HG03342 (cell line): ENCODE data around the gene STYXL1.
"Not testable (repeated sequence)": the region's sequence is repeated elsewhere in the genome, so short reads cannot be mapped to it uniquely, and the experiment has no call there.

Experiments used
- ATAC-seq: cut with Tn5 transposase; IDR thresholded peaks from one replicate; pipeline ENCODE4 v1.9.1; 2021; ENCODE audit warnings: mild to moderate bottlenecking, moderate library complexity; ENCODE audit not compliant: unreplicated experiment

The STYXL1 gene, protein sequence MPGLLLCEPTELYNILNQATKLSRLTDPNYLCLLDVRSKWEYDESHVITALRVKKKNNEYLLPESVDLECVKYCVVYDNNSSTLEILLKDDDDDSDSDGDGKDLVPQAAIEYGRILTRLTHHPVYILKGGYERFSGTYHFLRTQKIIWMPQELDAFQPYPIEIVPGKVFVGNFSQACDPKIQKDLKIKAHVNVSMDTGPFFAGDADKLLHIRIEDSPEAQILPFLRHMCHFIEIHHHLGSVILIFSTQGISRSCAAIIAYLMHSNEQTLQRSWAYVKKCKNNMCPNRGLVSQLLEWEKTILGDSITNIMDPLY

DNA sequence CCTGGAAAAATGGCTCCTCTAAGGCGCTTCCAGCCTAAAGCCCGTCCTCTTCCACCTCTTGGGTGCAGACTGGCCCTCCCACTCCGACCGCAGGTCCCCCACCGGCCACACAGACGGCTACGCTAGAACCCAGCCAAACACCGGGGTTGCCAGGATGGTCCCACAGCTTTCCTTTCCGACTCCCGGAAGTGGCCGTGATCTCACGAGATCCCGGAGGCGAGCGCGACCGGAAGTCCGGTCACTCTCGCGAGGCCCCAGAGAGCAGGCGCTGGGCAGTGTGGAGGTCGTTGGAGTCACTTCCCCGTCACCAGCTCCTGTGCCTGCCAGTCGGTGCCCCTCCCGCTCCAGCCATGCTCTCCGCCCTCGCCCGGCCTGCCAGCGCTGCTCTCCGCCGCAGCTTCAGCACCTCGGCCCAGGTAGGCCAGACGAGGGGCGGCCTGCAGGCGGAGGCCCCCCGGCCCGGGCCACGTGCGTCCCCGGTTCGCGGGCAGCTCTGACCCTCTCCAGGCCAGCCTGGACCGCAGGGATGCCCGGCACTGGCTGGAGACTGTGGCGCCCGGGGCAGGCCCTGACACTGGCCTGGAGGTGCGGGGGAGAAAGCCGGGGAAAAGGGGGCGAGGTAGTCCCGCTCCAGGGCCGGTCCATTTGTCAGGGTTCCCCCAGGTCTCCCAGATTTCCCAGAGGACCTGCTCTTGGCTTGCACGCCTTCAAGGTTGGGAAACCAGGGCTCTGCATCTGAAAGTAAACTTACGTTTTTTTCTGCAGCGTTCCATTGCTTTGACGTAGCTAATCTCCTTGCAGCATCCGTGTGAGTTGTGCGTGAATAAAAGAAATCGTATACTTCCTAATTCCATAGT is at the start of gene STYXL1, which contains the start of gene MDH2:
Gene STYXL1 (minus strand): TSS at position 190 of the 857 bp plus-strand sequence. CDS start 17,477 bp downstream, outside the sequence.
Gene MDH2 (plus strand): TSS at position 296 of the 857 bp plus-strand sequence. CDS start 55 bp downstream, at position 351.
- peak; percentile 96 for ATAC-seq

DNA sequence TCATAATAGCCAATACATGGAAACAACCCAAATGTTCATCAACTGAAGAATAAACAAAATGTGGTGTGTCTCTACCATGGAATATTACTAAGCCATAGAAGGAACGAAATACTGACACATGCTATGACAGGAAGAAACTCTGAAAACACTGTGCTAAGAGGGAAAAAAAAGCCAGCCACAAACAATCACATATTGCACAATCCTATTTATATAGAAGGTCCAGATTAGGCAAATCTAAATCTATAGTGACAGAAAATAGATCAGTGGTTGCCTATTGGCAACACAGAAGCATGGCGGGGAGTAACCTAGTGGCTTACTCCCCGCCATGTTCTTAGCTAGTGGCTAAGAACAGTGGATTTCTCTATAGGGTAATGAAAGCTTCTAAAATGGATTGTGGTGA is 48.1 kb upstream of the STYXL1 start:
- ATAC-seq: no peak

DNA sequence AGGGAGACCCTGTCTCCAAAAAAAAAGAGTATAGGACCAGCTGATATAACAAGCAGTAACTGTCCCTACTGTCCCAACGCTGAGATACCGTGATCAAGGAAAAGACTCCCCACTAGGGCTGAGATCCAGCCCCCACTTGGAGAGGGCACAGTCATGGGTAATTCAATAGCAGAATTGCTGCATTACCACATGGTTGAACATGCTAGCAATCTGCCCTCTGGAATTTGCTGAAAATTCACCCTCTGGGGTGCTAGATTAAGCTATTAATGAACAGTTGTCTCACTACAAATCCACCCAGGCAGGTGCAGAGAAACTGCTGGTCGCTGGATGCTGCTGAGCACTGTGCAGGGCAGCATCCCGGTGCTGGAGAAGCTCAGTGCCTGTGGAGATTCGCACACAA is 46.5 kb upstream of the STYXL1 start:
- not testable (repeated sequence) for ATAC-seq

DNA sequence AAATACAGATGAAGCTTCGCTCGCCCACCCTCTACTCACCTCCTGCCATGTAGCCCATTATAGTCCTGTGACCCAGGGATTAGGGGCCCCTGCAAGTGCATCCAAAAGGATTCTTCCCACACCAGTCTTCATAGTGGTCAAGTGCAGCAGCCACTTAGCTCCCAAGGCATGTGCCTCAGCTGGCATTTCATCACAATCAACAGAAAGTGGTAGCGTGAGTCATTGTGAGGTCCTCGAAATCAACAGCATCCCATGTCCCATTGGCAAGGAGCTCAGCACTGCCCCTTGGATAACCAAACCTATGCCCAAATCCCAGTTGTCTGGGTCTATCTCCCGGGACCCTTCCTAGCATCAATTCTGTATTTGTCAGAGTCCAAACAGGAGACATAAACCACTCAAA is 45.7 kb upstream of the STYXL1 start:
- not testable (repeated sequence) for ATAC-seq

DNA sequence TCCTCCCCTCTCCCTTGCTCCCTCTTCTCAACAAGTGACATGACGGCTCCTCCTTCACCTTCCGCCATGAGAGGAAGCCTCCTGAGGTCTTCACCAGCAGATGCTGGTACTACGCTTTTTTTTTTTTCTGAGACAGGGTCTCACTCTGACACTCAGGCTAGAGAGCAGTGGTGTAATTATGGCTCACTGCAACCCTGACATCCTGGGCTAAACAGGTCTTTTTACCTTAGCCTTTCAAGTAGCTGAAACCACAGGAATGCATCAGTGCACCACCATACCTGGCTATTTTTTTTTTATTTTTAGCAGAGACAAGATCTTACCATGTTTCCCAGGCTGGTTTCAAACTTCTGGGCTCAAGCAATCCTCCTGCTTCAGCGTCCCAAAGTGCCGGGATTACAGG is 43.7 kb upstream of the STYXL1 start:
- ATAC-seq: no peak

DNA sequence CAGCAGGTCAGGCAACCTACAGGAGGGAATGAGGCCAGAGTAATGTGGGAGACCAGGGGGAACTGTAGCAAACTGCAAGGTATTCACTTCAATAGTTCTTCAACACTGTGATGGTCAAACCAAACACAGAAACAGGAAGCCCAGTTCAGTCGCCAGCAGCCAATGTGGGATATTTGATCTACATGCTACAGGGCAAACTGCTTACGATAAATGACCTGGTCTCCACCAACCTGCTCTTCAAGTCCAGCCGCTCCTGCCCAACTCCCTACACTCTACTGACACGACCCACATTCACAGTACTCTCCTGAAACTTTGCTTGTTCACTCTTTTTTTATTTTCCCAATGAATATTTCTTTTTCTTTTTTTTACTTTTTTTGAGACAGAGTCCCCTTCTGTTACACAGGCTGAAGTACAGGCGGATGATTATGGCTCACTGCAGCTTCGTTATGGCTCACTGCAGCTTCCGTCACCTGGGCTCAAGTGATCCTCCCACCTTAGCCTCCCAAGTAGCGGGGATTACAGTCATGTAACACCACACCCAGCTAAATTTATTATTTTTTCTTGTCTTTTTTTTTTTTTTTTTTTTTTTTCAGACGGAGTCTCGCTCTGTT is 42.2 kb upstream of the STYXL1 start:
- ATAC-seq: no peak

DNA sequence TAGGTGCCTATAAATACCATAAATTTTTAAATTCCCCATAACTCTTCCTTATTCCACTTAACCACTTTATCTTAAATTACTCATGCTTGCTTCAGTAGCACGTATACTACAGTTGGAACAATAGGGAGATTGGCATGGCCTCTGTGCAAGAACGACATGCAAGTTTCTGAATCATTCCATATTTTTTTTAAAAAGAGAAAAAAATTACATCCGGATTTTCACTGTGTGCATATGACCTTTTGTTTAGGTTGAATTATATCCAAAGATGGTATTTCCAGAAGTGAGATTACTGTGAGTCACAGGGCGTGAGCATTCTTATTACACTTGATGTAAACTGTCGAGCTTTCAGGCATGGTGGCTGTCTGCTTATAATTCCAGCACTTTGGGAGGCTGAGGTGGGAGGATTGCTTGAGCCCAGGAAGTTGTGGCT is 39.6 kb upstream of the STYXL1 start:
- ATAC-seq: not testable (repeated sequence)

DNA sequence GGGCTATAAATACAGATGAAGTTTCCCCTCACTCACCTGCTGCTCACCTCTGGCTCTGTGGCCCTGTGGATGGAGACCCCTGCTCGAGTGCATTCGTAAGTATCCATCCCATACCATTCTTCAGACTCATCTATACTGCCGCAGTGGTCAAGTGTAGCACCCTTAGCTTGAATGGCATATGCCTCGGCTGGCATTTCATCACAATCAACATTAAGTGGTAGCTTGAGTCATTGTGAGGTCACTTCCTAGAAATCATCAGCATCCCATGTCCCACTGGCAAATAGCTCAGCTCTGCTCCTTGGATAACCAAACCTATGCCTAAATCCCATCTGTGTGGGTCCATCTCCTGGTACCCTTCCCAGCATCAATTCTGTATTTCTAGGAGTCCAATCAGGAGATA is 38.3 kb upstream of the STYXL1 start:
- no peak for ATAC-seq

DNA sequence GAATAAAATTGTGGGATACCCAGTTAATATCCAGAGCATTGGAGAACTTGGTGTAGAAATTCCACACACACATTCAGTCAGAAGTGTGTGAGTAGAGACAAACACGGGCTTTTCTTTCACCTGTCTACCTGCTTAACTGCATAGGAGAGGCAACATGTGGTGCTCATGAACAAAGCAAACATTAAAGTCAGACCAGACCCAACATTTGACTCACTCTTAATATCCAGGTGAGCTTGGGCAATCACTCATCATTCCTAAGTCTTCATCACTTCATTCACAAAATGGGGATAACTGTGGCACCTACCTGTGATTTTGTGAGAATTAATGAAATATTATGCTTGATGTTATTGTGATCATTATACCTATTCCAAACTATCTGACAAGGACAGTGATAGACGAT is 36.3 kb upstream of the STYXL1 start:
- not testable (repeated sequence) for ATAC-seq

DNA sequence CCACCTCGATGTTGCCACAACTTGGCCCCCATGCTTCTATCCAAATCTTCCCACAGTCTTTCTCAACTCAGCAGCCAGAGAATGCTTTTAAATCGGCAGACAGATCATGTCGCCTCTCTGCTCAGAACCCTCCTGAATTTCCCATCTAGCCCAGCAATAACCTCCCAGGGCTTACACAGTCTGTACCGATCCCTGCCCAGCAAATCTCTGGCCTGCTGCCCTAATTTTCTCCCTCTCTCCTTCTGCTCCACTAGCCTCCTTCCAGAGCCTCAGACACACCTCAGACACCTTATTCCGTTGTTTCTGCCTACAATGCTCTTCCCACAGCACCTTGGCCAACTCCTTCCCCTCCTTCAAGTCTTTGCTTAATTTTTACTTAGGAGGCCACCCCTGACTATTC is 32.4 kb upstream of the STYXL1 start:
- ATAC-seq: no peak

DNA sequence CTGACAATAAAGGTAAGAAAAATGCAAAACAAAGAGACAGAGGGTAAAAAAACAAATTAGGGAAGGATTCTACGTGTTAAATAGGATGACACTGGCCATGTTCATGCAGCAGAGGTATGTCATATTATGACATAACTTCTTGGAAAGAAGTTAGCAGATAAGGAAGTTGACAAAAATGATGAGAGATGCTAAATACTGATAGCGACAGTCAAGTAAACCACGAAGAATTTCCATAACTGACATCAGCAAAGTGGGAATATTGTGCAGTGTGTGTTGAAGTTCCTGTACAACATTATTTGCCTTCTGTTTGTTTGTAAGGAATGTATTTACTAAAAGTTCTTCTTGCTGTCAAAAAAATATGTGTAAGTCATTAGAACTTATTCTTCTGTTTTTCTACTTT is 29.6 kb upstream of the STYXL1 start:
- ATAC-seq: no peak

DNA sequence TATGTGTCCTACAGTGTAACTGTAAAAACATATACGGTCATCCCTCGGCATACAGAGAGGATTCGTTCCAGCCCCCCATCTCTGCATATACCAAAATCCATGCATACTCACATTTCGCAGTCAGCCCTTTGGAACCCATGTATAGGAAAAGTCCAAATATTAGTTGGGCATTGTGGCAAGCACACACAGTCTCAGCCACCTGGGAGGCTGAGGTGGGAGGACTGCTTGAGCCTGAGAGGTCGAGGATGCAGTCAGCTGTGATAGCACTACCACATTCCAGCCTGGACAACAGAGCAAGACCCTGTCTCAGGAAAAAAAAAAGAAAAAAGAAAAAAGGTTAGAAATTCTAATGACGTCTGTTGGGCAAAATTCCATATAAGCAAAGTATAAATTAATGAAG is 29.2 kb upstream of the STYXL1 start:
- ATAC-seq: no peak

DNA sequence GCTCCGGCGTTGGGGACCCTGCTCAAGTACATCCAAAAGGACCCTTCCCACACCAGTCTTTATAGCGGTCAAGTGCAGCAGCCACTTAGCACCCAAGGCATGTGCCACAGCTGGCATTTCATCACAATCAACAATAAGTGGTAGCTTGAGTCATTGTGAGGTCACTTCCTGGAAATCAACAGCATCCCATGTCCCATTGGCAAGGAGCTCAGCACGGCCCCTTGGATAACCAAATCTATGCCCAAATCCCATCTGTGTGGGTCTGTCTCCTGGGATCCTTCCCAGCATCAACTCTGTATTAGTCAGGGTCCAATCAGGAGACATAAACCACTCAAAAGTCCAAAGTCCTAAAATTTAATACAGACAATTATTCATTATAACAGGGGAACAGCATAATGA is 27.2 kb upstream of the STYXL1 start:
- ATAC-seq: no peak

DNA sequence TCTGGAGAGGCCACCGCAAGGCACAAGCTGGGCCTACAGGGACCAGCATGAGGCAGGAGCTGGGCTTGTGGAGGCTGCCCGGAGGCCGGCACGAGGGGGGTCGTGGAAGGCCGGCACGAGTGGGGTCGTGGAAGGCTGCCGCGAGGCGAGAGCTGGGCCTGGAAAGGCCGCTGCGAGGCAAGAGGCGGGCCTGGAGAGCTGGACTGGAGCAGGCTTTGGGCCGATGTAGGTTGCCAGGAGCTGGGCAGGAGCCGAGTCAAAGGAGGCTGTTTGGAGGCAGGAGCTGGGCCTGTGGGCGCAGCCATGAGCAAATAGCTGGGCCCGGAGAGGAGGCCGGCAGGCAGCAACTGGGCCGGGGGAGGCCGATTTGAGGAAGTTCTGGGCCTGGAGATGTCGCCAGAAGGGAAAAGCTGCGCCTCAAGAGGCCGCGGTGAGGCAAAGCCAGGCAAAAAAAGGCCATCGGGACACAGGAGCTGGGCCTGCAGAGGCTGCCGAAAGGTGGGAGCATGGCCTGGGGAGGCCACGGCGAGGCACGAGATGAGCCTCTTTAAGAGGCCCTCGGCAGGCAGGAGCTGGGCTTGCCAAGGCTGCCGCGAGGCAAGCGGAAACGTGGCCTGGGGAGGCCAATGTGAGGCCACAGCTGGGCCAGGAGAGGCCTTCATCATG is 26.6 kb upstream of the STYXL1 start:
- ATAC-seq: no peak

DNA sequence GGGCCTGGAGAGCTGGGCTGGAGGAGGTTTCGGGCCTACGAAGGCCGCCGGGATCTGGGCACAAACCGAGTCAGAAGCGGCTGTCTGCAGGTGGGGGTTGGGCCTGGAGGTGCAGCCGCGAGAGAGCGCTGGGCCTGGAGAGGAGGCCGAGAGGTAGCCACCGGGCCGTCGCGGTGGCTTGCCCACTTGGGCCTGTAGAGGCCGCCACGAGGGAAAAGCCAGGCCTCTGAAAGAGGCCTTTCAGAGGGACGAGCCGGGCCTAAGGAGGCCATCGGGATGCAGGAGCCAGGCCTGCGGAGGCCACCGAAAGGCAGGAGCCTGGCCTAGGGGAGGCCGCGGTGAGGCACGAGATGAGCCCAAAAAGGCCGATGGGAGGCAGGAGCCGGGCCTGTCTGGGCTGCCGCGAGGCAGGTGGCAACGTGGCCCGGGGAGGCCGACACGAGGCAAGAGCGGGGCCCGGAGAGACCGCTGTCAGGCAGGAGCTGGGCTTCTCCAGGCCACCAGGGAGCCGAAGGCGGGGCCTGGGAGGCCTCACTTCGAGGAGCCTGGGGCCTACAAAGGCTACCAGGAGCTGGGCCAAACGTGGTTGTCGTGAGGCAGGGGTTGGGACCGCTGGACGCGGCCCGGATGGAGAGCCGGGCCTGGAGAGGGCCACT is 25.7 kb upstream of the STYXL1 start:
- no peak for ATAC-seq

DNA sequence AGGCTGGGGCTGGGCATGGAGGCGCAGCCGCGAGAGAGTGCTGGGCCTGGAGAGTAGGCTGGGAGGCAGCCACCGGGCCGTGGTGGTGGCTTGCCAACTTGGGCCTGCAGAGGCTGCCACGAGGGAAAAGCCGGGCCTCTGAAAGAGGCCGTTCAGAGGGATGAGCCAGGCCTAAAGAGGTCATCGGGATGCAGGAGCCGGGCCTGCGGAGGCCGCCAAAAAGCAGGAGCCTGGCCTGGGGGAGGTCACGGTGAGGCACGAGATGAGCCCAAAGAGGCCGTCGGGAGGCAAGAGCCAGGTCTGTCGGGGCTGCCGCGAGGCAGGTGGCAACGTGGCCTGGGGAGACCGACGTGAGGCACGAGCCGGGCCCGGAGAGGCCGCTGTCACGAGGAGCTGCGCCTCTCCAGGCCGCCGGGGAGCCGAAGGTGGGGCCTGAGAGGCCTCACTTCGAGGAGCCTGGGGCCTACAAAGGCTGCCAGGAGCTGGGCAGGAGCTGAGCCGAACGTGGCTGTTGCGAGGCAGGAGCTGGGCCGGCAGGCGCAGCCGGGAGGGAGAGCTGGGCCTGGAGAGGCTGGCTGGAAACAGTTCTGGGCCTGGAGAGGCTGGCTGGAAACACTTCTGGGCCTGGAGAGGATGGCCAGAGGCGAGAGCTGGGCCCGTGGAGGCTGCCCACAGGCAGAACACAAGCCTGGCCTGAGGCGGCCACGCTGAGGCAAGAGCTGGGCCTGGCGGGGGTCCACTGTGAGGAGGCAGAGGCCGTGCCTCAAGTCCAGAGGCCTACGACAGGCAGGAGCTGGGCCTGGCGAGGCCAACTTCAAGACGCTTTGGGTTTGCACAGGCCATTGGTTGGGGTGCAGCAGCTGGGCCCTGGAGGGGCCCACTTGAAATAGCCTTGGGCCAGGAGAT is 24.7 kb upstream of the STYXL1 start:
- ATAC-seq: no peak

DNA sequence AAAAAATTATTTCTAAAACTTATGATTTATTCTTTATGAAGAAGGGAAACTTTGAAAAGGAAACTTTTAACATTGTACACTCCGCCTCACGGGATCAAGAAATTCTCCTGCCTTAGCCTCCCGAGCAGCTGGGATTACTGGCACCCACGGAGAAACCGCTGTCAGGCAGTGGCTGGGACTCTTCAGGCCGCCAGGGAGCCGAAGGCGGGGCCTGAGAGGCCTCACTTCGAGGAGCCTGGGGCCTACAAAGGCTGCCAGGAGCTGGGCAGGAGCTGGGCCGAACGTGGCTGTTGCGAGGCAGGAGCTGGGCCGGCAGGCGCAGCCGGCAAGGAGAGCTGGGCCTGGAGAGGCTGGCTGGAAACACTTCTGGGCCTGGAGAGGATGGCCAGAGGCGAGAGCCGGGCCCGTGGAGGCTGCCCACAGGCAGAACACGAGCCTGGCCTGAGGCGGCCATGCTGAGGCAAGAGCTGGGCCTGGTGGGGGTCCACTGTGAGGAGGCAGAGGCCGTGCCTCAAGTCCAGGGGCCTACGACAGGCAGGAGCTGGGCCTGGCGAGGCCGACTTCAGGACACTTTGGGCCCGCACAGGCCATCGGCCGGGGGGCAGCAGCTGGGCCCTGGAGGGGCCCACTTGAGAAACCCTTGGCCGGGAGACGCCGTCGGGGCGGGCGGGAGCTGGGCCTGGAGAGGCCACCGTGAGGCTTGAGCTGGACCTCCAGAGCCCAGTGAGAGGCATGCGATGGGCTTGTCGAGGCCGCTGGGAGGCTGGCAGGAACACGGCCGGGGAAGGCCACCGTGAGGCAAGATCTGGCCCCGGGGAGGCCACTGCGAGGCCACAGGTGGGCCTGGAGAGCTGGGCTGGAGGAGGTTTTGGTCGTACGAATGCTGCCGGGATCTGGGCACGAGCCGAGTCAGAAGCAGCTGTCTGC is 23.8 kb upstream of the STYXL1 start:
- ATAC-seq: no peak

DNA sequence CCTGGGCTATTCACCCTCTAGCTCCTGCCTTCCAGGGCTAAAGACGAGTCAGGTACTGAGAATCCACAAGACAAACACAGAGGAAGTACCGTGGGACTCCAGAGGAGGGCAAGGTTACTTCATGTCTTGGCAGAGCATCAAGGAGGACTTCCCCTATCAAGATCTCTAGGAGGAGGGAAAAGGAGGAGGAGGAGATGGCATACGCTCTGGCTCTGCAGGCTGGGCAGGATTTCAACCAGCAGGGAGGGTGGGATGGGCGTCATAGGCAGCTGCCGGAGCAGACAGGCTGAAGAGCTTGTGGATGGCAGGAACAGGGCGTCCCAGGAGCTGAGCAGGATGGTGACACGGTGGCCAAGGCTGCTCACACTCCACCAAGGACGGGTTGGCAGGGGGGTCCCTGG is 21.4 kb upstream of the STYXL1 start:
- ATAC-seq: no peak
